HG03439 (cell line): Measurements from ENCODE around the gene NPHP4.

Source experiments
- ATAC-seq: cut with Tn5 transposase; IDR thresholded peaks from one replicate; pipeline ENCODE4 v1.9.1; 2021; ENCODE audit warnings: mild to moderate bottlenecking, moderate library complexity; ENCODE audit not compliant: unreplicated experiment

NPHP4 gene

DNA sequence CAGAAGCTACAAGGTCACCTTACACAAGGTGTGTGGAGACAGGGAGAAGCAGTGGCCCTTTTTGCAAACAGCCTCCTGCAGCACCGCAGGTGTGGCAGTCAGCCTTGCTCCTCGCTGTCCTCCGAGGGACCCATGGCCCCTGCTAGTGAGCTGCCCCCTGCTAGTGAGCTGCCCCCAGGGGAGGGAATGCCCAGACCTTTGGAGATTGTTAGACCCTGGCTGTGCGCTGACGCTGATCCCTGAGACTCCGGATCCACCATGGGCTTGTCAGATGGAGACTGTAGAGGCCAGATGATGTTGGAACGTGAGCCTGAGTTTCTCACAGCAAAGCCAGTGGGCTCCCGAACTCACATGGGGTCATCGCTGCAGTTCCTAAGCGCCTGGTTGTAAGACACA lies 172.2 kb downstream of the NPHP4 start:
- ATAC-seq: no peak

DNA sequence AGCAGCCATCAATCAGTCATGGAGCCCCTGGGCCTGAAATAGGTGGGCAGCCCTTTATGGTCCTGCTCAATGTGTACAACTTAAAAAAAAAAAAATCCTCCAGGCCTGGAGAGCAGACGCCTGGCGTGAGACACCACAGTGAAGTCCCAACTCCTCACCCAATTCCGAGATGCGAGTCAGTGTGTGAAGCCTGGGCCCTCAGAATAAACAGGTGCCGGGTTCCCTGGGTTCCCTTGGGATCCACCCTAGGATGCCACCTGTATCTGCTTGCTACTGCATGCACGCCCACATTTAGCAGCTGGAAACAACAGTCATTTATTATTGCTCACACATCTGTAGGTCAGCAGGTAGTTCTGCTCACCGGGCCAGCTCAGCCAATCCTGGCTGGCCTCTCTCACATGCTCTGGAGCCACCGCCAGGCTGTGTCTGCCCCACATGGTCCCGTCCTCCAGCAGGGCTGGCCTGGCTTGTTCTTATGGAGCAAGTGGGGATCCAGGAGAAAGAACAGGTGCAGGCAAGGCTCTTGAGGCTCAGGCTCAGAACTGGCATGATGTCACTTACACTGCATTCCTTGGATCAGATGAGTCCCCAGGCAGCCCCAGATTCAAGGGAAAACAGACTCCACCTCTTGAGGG lies 172.7 kb downstream of the NPHP4 start:
- no peak for ATAC-seq

DNA sequence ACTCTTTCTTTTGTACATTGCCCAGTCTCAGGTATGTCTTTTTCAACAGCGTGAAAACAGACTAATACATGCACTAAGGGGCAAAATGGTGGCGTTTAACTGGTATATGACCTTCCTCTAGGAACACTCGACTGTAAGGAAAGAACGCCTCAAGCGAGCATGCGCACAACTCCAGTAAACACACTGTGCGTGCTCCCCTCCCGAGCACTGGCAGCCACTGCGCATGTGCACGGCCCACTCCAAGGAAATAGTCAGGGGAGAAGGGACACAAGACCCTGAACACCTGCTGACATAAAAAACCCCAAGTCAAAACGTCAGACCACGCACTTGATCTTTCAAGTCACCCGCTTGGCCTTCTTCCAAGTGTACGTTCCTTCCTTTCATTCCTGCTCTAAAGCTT lies 173.5 kb downstream of the NPHP4 start:
- no peak for ATAC-seq

DNA sequence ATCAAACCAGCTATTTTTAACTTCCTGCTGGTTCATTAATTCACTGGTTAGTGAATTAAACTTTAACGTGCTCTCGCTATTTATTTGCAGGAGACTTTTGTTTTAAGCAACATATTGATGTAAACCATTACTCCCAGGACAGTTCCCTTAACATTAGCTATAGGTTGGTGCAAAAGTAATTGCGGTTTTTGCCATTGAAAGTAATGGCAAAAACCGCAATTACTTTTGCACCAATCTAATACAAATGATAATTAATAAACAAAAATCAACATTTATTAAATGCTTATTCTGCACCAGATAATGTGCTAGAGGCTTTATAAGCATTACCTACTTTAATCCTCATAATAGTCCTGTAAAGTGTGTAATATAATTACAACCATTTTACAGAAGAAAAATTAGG lies 176.5 kb downstream of the NPHP4 start:
- ATAC-seq: no peak

DNA sequence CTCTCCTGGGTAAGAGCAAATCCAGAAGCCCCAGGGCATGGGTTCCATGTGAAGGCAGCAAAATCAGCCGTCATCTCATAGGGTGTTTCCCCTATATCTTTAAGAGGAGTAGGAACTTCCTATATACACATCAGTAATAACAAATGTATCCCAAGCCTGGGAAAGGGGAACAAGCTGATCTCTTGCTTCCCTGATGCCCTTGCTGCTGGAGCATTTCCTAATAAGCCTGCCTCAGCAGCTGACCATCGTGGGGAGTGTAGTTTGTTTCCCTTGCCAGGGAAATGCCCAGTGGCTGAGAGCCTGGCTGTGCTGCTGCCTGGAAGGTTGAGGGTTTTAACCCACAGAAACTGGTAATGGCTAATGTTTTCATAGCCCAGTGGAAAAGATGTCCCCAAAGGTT lies 177.0 kb downstream of the NPHP4 start:
- ATAC-seq: no peak

DNA sequence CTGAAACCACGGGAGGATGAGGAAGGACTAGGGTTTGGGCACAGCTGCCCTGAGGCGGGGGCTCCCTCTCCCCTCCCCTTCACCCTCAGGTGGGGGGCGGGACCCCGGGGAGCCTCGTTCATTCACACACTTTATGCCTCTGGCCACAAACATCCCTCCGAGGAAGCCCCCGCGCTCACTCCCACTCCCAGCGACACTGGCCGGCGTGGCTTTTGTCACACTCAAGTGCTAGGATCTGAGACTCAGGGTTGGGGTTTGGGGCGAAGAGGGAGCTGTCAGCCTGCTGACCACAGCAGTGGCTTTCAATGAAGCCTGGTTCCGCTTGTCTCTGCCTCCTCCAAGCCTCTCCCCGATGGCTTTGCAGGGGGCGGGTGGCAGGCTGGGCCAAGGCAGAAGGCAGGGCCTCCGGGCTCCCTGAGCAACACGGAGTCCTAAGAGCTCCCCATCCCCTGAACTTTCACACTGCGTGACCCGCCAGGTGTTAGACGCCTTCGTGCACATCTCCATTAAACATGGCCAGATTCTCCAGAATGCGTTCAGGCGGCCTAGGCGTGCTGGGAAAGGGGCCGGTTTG lies 178.1 kb downstream of the NPHP4 start:
- no peak for ATAC-seq

DNA sequence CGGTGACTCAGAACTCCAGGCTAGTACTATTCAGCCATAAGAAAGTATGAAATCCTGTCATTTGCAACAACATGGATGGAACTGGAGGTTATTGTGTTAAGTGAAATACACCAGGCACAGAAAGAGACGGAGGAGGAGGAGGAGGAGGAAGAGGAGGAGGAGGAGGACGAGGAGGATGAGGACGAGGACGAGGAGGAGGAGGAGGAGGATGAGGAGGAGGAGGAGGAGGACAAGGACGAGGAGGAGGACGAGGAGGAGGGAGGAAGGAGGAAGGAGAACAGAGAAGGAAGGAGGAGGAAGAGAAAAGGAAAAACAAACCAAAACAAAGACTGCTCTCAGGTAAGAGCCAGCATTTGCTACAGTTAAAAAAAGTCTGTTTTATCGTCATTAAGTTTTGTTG lies 178.7 kb downstream of the NPHP4 start:
- ATAC-seq: no peak
